Measurements from ENCODE around the gene WFDC2. TPM values are rescaled to one million over a fixed set of nuclear protein-coding genes. Genes with fewer than 3 reads are reported as not detected.

WFDC2 gene
- total and polyA plus RNA-seq, 2 of the 13 experiments (the other 11 are each of a cell fraction or from before 2014, with no cell fraction given): 0.33 TPM; not detected in 1

GRCh38 chr20:45463709-45464108, 5.8 kb upstream of the WFDC2 start:
- 1% methylated on average over 4 of the region's 4 CpGs for WGBS (ENCODE audit: low lambda C conversion rate)
- POLR2A ChIA-PET: no interaction called here
- no peak for FAIRE-seq
- H3K36me3 ChIP-seq (replicated peaks in 1 of 2; ENCODE audit: control insufficient read depth in 1 of 2, insufficient read depth in 2 of 2, low read length in 2 of 2): no peaks in the 10 kb centered on the region
- in situ Hi-C loops (cut with HindIII; ENCODE audit: extremely low pct_ligation_motif_present, low pct_unique_long_range_greater_than_20kb) (no loop called here), intact Hi-C loops (cut with micrococcal nuclease; ENCODE audit: unreplicated experiment) (no loop called here)
- no TSS peak for BruUV-seq (replicated peaks)
- H3K9ac ChIP-seq (ENCODE audit: insufficient read depth, low read depth, low read length): no peak overlapping the region
- no peaks in the 10 kb centered on the region for H3K79me2 ChIP-seq (ENCODE audit: insufficient read depth, low read length)
- H2AFZ ChIP-seq (ENCODE audit: low read length): no peak overlapping the region
- peaks cover 2 to 12% of the 10 kb centered on the region in 2 experiments; a peak in 4 of 5 replicates for H3K27me3 ChIP-seq (ENCODE audit: control insufficient read depth in 1 of 2, insufficient read depth in 2 of 2, low read length in 2 of 2)
- TF ChIP-seq ZNF235 (CRISPR knock-in tag; IDR thresholded peaks at IDR 0.05; ENCODE audit: borderline replicate concordance): no peak
- no peak for TF ChIP-seq ATM (IDR thresholded peaks at IDR 0.05; ENCODE audit: borderline replicate concordance)
- TF ChIP-seq MEIS2 (CRISPR knock-in tag; IDR thresholded peaks at IDR 0.05): no peak
- TF ChIP-seq TRIM24 (CRISPR knock-in tag; IDR thresholded peaks at IDR 0.05): no peak
- TF ChIP-seq CENPBD1 (CRISPR knock-in tag; IDR thresholded peaks at IDR 0.05; ENCODE audit: borderline replicate concordance, low read depth): no peak
- no peak for TF ChIP-seq ZNF75D (CRISPR knock-in tag; IDR thresholded peaks at IDR 0.05; ENCODE audit: borderline replicate concordance)
- CTCF ChIA-PET (ENCODE audit: low intra/inter-chr PET ratio, low total read pairs): no interaction called here
- no peaks in the 10 kb centered on the region for H3K9me3 ChIP-seq (ENCODE audit: low read length)
- no peak overlapping the region for H3K27ac ChIP-seq (ENCODE audit: extremely low read length, insufficient read depth, low read length)
- no peaks in the 10 kb centered on the region for H4K20me1 ChIP-seq (ENCODE audit: insufficient read depth, low read length)
- H3K4me3 ChIP-seq (replicated peaks in 1 of 3; ENCODE audit: insufficient read depth in 1 of 3, low read depth in 2 of 3, low read length in 3 of 3): no peak overlapping the region
- H3K4me2 ChIP-seq (ENCODE audit: low read depth, low read length): no peak overlapping the region
- DNase-seq (ENCODE audit: low spot score): no peak
- ATAC-seq: no peak
- H3K4me1 ChIP-seq (ENCODE audit: insufficient read depth, low read length): peaks cover 10% of the 10 kb centered on the region

DNA sequence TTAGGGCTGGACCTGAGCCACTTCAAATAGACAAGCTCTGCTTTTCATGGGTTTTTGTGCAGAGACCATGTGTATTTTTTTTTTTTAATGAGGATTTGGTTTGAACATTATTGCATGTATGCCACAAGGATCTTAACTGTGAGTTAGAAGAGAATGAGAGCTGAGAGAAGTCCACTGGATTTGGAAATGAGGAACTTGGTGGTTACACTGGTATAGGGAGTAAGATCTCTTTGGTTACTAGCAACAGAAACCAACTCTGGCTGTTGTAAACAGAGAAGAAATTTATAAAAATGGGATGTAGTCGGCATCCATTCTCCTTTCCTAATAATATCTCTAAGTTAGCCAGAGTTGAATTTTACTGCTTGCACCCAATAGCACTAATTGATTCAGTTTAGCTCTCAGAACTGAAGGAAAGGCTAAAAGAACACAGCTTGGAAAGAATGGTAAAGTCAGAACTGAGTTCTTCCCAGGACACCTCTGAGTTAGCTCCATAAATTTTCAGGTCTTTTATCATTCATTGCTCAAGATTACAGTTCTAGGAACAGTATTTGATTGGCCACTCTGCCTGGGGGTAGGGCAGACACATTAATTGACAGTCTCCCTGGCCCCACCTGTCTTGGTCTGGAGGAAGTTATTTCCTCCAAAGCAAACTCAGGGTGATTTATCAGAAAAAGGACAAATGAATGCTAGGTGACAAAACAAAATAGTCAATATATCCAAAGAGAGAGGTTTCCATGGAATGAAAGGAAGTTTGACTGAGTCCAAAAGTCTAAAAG, 3.9 kb upstream of the WFDC2 start:
- H4K20me1 ChIP-seq (ENCODE audit: insufficient read depth, low read length): no peaks in the 10 kb centered on the region
- WGBS (ENCODE audit: low lambda C conversion rate): 3% methylated on average over 1 of the region's 1 CpG
- no TSS peak for BruUV-seq (replicated peaks)
- intact Hi-C loops (cut with micrococcal nuclease; ENCODE audit: unreplicated experiment) (no loop called here), in situ Hi-C loops (cut with HindIII; ENCODE audit: extremely low pct_ligation_motif_present, low pct_unique_long_range_greater_than_20kb) (no loop called here)
- H3K4me1 ChIP-seq (ENCODE audit: insufficient read depth, low read length): peaks cover 29% of the 10 kb centered on the region
- no peaks in the 10 kb centered on the region for H3K36me3 ChIP-seq (replicated peaks in 1 of 2; ENCODE audit: control insufficient read depth in 1 of 2, insufficient read depth in 2 of 2, low read length in 2 of 2)
- ChIA-PET POLR2A (no interaction called here), CTCF (ENCODE audit: low intra/inter-chr PET ratio, low total read pairs) (no interaction called here)
- no peak overlapping the region for H3K27ac ChIP-seq (ENCODE audit: extremely low read length, insufficient read depth, low read length)
- DNase-seq (ENCODE audit: low spot score): no peak
- H2AFZ ChIP-seq (ENCODE audit: low read length): no peak overlapping the region
- no peaks in the 10 kb centered on the region for H3K9me3 ChIP-seq (ENCODE audit: low read length)
- FAIRE-seq: no peak
- no peaks in the 10 kb centered on the region for H3K79me2 ChIP-seq (ENCODE audit: insufficient read depth, low read length)
- H3K27me3 ChIP-seq (ENCODE audit: control insufficient read depth in 1 of 2, insufficient read depth in 2 of 2, low read length in 2 of 2): peaks cover 12 to 32% of the 10 kb centered on the region in 2 experiments
- ATAC-seq: no peak
- no peak overlapping the region for H3K4me3 ChIP-seq (replicated peaks in 1 of 3; ENCODE audit: insufficient read depth in 1 of 3, low read depth in 2 of 3, low read length in 3 of 3)
- H3K9ac ChIP-seq (ENCODE audit: insufficient read depth, low read depth, low read length): no peak overlapping the region
- no peak overlapping the region for H3K4me2 ChIP-seq (ENCODE audit: low read depth, low read length)
- TF ChIP-seq E2F1 (CRISPR knock-in tag; IDR thresholded peaks at IDR 0.05) (no peak), ZNF501 (CRISPR knock-in tag; IDR thresholded peaks at IDR 0.05) (no peak), BORCS8-MEF2B (CRISPR knock-in tag; IDR thresholded peaks at IDR 0.05) (no peak), EED (CRISPR knock-in tag; IDR thresholded peaks at IDR 0.05) (no peak), SNAPC2 (CRISPR knock-in tag; IDR thresholded peaks at IDR 0.05) (no peak), ZBTB7A (CRISPR knock-in tag; IDR thresholded peaks at IDR 0.05) (no peak), ZNF24 (IDR thresholded peaks at IDR 0.05) (no peak), MEF2D (CRISPR knock-in tag; IDR thresholded peaks at IDR 0.05) (no peak), ZNF292 (CRISPR knock-in tag; IDR thresholded peaks at IDR 0.05; ENCODE audit: borderline replicate concordance, low read depth) (no peak), ZNF570 (CRISPR knock-in tag; IDR thresholded peaks at IDR 0.05; ENCODE audit: borderline replicate concordance) (no peak), ZNF577 (CRISPR knock-in tag; IDR thresholded peaks at IDR 0.05; ENCODE audit: borderline replicate concordance, low read depth) (no peak), RFXANK (CRISPR knock-in tag; IDR thresholded peaks at IDR 0.05) (no peak), ZBTB21 (CRISPR knock-in tag; IDR thresholded peaks at IDR 0.05) (no peak), NFYC (CRISPR knock-in tag; IDR thresholded peaks at IDR 0.05) (no peak)

All from HepG2 (cell line).